ENCODE measurements around the gene MICU2.

MICU2 gene

GRCh38 chr13:21541980-21542379 lies 62.0 kb downstream of the MICU2 start:
- FAIRE-seq: no peak

GRCh38 chr13:21541271-21541670 lies 62.7 kb downstream of the MICU2 start:
- no peak for FAIRE-seq

- no peak for FAIRE-seq
These were observed 64.3 kb downstream of the MICU2 start for GRCh38 chr13:21539687-21540086.

GRCh38 chr13:21538753-21539152 lies 65.2 kb downstream of the MICU2 start:
- no peak for FAIRE-seq

GRCh38 chr13:21538280-21538679 lies 65.7 kb downstream of the MICU2 start:
- no peak for FAIRE-seq

- no peak for FAIRE-seq
These were observed 66.9 kb downstream of the MICU2 start for GRCh38 chr13:21537105-21537504.

GRCh38 chr13:21534760-21535159 lies 69.2 kb downstream of the MICU2 start:
- FAIRE-seq: no peak

- FAIRE-seq: no peak
These were observed 72.5 kb downstream of the MICU2 start for GRCh38 chr13:21531455-21531854.

GRCh38 chr13:21530656-21531055 lies 73.3 kb downstream of the MICU2 start:
- no peak for FAIRE-seq

- no peak for FAIRE-seq
These were observed 74.7 kb downstream of the MICU2 start for GRCh38 chr13:21529146-21529893.

GRCh38 chr13:21528616-21529015 lies 75.4 kb downstream of the MICU2 start:
- no peak for FAIRE-seq

GRCh38 chr13:21526707-21527540 lies 77.0 kb downstream of the MICU2 start:
- no peak for FAIRE-seq

- no peak for FAIRE-seq
These were observed 81.1 kb downstream of the MICU2 start for GRCh38 chr13:21522847-21523246.

- no peak for FAIRE-seq
These were observed 81.8 kb downstream of the MICU2 start for GRCh38 chr13:21522130-21522529.

- FAIRE-seq: no peak
These were observed 85.3 kb downstream of the MICU2 start for GRCh38 chr13:21518617-21519144.

- no peak for FAIRE-seq
These were observed 86.4 kb downstream of the MICU2 start for GRCh38 chr13:21517576-21517975.

- FAIRE-seq: no peak
These were observed 87.2 kb downstream of the MICU2 start for GRCh38 chr13:21516805-21517204.

- FAIRE-seq: no peak
These were observed 92.1 kb downstream of the MICU2 start for GRCh38 chr13:21511849-21512248.

- FAIRE-seq: no peak
These were observed 99.6 kb downstream of the MICU2 start for GRCh38 chr13:21504379-21504778.

GRCh38 chr13:21501686-21502085 lies 102.3 kb downstream of the MICU2 start:
- no peak for FAIRE-seq

GRCh38 chr13:21486322-21486721 lies 117.6 kb downstream of the MICU2 start:
- no peak for FAIRE-seq

- FAIRE-seq: no peak
These were observed 120.2 kb downstream of the MICU2 start for GRCh38 chr13:21483748-21484147.

GRCh38 chr13:21481359-21481758 lies 122.6 kb downstream of the MICU2 start:
- FAIRE-seq: no peak
